Chondrocyte (in vitro differentiated cells): ENCODE results near the gene RAP1GAP2. TPM values are rescaled to one million over a fixed set of nuclear protein-coding genes. Genes with fewer than 3 reads are reported as not detected.

Experiments
- DNase-seq: peaks from one replicate; pipeline ENCODE4 v3.0.0; 2021; ENCODE audit warnings: mixed read lengths, low spot score
- H3K27ac Mint-ChIP-seq: one replicate; pipeline ENCODE4 v1.8.0; 2021; ENCODE audit warnings: mild to moderate bottlenecking, moderate library complexity, mixed read lengths; ENCODE audit not compliant: unreplicated experiment
- H3K27me3 Mint-ChIP-seq: 2 replicates; pipeline ENCODE4 v1.8.0; 2021; ENCODE audit warnings: low read depth, mixed read lengths
- H3K36me3 Mint-ChIP-seq: 2 replicates; pipeline ENCODE4 v1.8.0; 2021; ENCODE audit warnings: low read depth, mixed read lengths
- H3K4me1 Mint-ChIP-seq: 2 replicates; pipeline ENCODE4 v1.8.0; 2021; ENCODE audit warnings: low read depth, mild to moderate bottlenecking, mixed read lengths
- H3K4me3 Mint-ChIP-seq: one replicate; pipeline ENCODE4 v1.8.0; 2021; ENCODE audit warnings: mild to moderate bottlenecking, moderate library complexity, mixed read lengths; ENCODE audit not compliant: unreplicated experiment
- H3K9me3 Mint-ChIP-seq: 2 replicates; pipeline ENCODE4 v1.8.0; 2021; ENCODE audit warnings: low read depth, mixed read lengths
- total RNA-seq: library from RNA; stranded (reverse); gene quantifications from 3 replicates; pipeline ENCODE4 v1.2.1, GENCODE V29; 2021
- TF ChIP-seq, protein P1 (sequence below): fragments of 200-600 bp; sonication (generic); IDR thresholded peaks from 2 replicates; pipeline ENCODE4 v1.5.0; 2021; ENCODE audit warnings: antibody characterized with exemption, mild to moderate bottlenecking, moderate library complexity

RAP1GAP2 gene
- total RNA-seq, 1 donor from 2014 or later: 3.4 TPM

DNA sequence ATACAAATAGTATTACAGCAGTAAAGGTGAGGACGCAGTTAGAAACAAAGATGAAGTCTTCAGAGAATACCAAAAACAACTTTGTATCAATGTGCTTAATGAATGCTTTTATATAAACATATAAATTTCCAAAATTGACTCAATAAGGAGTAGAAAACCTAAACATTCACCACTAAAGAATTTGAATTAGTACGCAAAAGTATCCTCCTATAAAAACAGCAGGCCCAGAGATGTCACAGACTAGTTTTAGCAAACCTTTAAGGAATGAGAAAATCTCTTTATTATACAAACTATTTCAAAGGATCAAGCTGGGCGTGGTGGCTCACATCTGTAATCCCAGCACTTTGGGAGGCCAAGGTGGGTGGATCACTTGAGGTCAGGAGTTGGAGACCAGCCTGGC is 180.9 kb downstream of the RAP1GAP2 start:
- Mint-ChIP-seq H3K9me3 (peaks cover 4% of the 10 kb centered on the region), H3K4me1 (peaks cover 3% of the 10 kb centered on the region), H3K27ac (no peak overlapping the region), H3K27me3 (no peaks in the 10 kb centered on the region), H3K4me3 (no peak overlapping the region), H3K36me3 (peaks cover 3% of the 10 kb centered on the region)
- TF ChIP-seq, protein P1, sequence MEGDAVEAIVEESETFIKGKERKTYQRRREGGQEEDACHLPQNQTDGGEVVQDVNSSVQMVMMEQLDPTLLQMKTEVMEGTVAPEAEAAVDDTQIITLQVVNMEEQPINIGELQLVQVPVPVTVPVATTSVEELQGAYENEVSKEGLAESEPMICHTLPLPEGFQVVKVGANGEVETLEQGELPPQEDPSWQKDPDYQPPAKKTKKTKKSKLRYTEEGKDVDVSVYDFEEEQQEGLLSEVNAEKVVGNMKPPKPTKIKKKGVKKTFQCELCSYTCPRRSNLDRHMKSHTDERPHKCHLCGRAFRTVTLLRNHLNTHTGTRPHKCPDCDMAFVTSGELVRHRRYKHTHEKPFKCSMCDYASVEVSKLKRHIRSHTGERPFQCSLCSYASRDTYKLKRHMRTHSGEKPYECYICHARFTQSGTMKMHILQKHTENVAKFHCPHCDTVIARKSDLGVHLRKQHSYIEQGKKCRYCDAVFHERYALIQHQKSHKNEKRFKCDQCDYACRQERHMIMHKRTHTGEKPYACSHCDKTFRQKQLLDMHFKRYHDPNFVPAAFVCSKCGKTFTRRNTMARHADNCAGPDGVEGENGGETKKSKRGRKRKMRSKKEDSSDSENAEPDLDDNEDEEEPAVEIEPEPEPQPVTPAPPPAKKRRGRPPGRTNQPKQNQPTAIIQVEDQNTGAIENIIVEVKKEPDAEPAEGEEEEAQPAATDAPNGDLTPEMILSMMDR: no peak
- no peak for DNase-seq

GRCh38 chr17:2978116-2978515 is 181.9 kb downstream of the RAP1GAP2 start:
- H3K36me3 Mint-ChIP-seq: peaks cover 3% of the 10 kb centered on the region
- DNase-seq: no peak

GRCh38 chr17:2978991-2979390 is 182.8 kb downstream of the RAP1GAP2 start:
- peaks cover 3% of the 10 kb centered on the region for H3K36me3 Mint-ChIP-seq
- TF ChIP-seq, protein P1: no peak
- DNase-seq: no peak
- peaks cover 14% of the 10 kb centered on the region for H3K4me1 Mint-ChIP-seq
- H3K27ac Mint-ChIP-seq: no peak overlapping the region
- H3K9me3 Mint-ChIP-seq: peaks cover 4% of the 10 kb centered on the region
- H3K27me3 Mint-ChIP-seq: no peaks in the 10 kb centered on the region
- no peak overlapping the region for H3K4me3 Mint-ChIP-seq

More at GRCh38 chr17:2978116-2978515, 181.9 kb downstream of the RAP1GAP2 start:
- no peak overlapping the region for H3K27ac Mint-ChIP-seq
- no peak overlapping the region for H3K4me3 Mint-ChIP-seq
- no peaks in the 10 kb centered on the region for H3K27me3 Mint-ChIP-seq
- H3K9me3 Mint-ChIP-seq: peaks cover 4% of the 10 kb centered on the region
- peaks cover 11% of the 10 kb centered on the region for H3K4me1 Mint-ChIP-seq
- TF ChIP-seq, protein P1: no peak

- Mint-ChIP-seq H3K36me3 (peaks cover 3% of the 10 kb centered on the region), H3K27me3 (no peaks in the 10 kb centered on the region), H3K4me3 (no peak overlapping the region), H3K27ac (no peak overlapping the region), H3K4me1 (peaks cover 14% of the 10 kb centered on the region), H3K9me3 (no peaks in the 10 kb centered on the region)
- TF ChIP-seq, protein P1: no peak
- DNase-seq: peak; percentile 35
Observed at GRCh38 chr17:2980211-2980903, 184.1 kb downstream of the RAP1GAP2 start.

DNA sequence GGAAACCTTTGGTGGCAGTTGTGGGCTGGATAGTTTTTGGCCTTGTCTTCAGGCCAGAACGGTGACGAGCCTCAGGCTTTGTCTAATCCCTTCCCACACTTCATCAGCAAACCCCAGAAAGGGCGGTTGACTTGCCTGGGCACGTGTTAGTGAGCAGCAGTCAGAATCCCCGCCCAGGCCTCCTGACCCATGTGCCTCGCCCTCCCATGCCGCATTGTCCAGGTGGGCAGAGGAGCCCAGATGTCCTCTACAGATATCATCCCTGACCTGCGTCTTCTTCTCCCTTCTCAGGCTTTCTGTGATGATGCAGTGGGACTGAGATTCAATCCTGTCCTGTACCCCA is 184.6 kb downstream of the RAP1GAP2 start:
- TF ChIP-seq, protein P1: no peak
- Mint-ChIP-seq H3K36me3 (peaks cover under 1% of the 10 kb centered on the region), H3K4me1 (peaks cover 14% of the 10 kb centered on the region), H3K27ac (no peak overlapping the region), H3K9me3 (no peaks in the 10 kb centered on the region), H3K27me3 (no peaks in the 10 kb centered on the region), H3K4me3 (no peak overlapping the region)
- DNase-seq: peak; percentile 58
